HG03342 (cell line): Measurements from ENCODE around the gene YES1.
"Not testable (repeated sequence)": the region's sequence is repeated elsewhere in the genome, so short reads cannot be mapped to it uniquely, and the experiment has no call there.

ENCODE experiments used
- ATAC-seq: cut with Tn5 transposase; IDR thresholded peaks from one replicate; pipeline ENCODE4 v1.9.1; 2021; ENCODE audit warnings: mild to moderate bottlenecking, moderate library complexity; ENCODE audit not compliant: unreplicated experiment

YES1 gene

GRCh38 chr18:824179-824578, 12.1 kb upstream of the YES1 start:
- no peak for ATAC-seq

- ATAC-seq: no peak
Measured at GRCh38 chr18:820591-821165, 8.6 kb upstream of the YES1 start.

GRCh38 chr18:816869-817268, 4.8 kb upstream of the YES1 start:
- no peak for ATAC-seq

DNA sequence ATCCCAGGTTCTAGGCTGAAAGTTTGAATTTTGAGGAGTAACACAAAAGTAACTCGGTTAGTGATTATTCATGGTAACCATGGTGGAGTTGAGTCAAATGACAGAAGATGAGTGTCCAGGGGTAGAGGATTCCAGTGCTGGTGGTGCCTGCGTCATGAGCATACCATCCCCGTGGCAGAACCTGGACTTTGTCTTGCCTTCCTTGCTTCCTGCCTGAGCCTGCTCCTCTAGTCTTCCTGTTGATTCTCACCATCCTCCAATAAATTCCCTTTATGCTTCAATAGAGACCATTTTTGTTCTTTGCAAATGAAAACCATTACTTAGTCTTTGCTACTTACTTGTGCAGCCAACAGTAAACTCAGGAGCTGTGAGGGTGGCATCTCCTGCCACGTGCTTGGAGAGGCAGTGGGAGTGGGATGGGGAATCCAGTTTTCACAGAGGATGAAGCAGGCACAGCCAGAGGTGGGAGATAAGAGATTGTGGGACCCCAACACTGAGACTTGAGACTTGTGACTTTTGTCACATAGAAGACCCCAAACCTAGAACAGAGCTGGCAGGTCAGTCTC, 4.1 kb upstream of the YES1 start:
- no peak for ATAC-seq

GRCh38 chr18:815353-815752, 3.3 kb upstream of the YES1 start:
- no peak for ATAC-seq

GRCh38 chr18:814300-815084, 2.5 kb upstream of the YES1 start:
- ATAC-seq: no peak

- ATAC-seq: peak; percentile 0
Measured at GRCh38 chr18:813172-814071, 1.4 kb upstream of the YES1 start.

- peak; percentile 47 for ATAC-seq
Measured at GRCh38 chr18:812376-813171, 532 bp upstream of the YES1 start.

- ATAC-seq: peak; percentile 8
Measured at GRCh38 chr18:811182-811891, 705 bp downstream of the YES1 start.

- peak; percentile 25 for ATAC-seq
Measured at GRCh38 chr18:809985-810642, 1.9 kb downstream of the YES1 start.

- not testable (repeated sequence) for ATAC-seq
Measured at GRCh38 chr18:809228-809627, 2.8 kb downstream of the YES1 start.

- ATAC-seq: no peak
Measured at GRCh38 chr18:808502-808901, 3.5 kb downstream of the YES1 start.

DNA sequence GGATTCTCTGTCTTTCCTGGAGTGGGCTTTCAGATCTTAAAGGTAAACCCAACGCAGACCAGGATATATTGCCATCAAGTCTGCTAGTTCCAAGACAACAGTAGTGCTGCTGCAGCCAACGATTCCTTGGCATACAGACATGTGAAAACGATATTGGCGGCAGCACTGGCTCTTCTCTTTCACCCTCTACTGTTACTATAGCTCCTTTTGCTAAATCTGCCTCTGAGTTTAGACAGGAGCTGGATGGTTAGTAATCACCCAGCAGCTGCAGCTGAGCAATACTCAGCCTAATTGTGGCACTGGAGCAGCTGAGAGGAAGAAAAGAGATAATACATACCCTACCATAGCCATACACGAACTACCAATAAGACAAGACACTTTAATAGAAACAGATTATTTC, 4.0 kb downstream of the YES1 start:
- no peak for ATAC-seq

GRCh38 chr18:805755-806110, 6.3 kb downstream of the YES1 start:
- peak; percentile 19 for ATAC-seq

- peak; percentile 42 for ATAC-seq
Measured at GRCh38 chr18:805008-805754, 6.9 kb downstream of the YES1 start.

GRCh38 chr18:801137-801536, 10.9 kb downstream of the YES1 start:
- ATAC-seq: no peak

GRCh38 chr18:799943-800342, 12.1 kb downstream of the YES1 start:
- no peak for ATAC-seq

- not testable (repeated sequence) for ATAC-seq
Measured at GRCh38 chr18:795383-795782, 16.7 kb downstream of the YES1 start.

GRCh38 chr18:789397-789796, 22.6 kb downstream of the YES1 start:
- ATAC-seq: no peak
